Activated T-helper 1 cell treated with anti-CD3 and anti-CD28 coated beads, Interleukin-12 subunit alpha, Interleukin-12 subunit beta, Interleukin-2, Interleukin-4 antibody, amounts not matched to agents 30 ng/mL and 10 ng/mL and 1 ng/mL, durations not matched to agents 14 hours and 24 hours and 36 hours (primary cell): ENCODE results near the gene FKRP. TPM values are rescaled to one million over a fixed set of nuclear protein-coding genes. Genes with fewer than 3 reads are reported as not detected.
A peak's percentile ranks its signal among the peaks of the same experiment; 100 is the strongest.
"Not testable (repeated sequence)": the region's sequence is repeated elsewhere in the genome, so short reads cannot be mapped to it uniquely, and the experiment has no call there.

Source experiments
- DNase-seq: peaks from one replicate; pipeline ENCODE4 v3.0.0; 2021; ENCODE audit warnings: low spot score
- H3K27ac Mint-ChIP-seq: one replicate; pipeline ENCODE4 v1.8.0; 2021; ENCODE audit warnings: mild to moderate bottlenecking, mixed read lengths
- H3K27me3 Mint-ChIP-seq: one replicate; pipeline ENCODE4 v1.8.0; 2022; ENCODE audit warnings: mild to moderate bottlenecking, moderate library complexity, mixed read lengths; ENCODE audit not compliant: insufficient read depth
- H3K36me3 Mint-ChIP-seq: one replicate; pipeline ENCODE4 v1.8.0; 2021; ENCODE audit warnings: low read depth, mixed read lengths
- H3K4me1 Mint-ChIP-seq: one replicate; pipeline ENCODE4 v1.8.0; 2021; ENCODE audit warnings: low read depth, mixed read lengths
- H3K4me3 Mint-ChIP-seq: one replicate; pipeline ENCODE4 v1.8.0; 2021; ENCODE audit warnings: mild to moderate bottlenecking, moderate library complexity, mixed read lengths
- H3K9me3 Mint-ChIP-seq: one replicate; pipeline ENCODE4 v1.8.0; 2021; ENCODE audit warnings: mixed read lengths
- intact Hi-C: fragments of 100-400 bp; cut with micrococcal nuclease; formaldehyde crosslinking; loops from one replicate; pipeline ENCODE4 v1.15.1; 2024
- total RNA-seq: library from RNA; stranded (reverse); gene quantifications from 2 replicates; pipeline ENCODE4 v1.2.3, GENCODE V29; 2022

FKRP gene
- total RNA-seq, 1 donor from 2014 or later, result 26.6 TPM

DNA sequence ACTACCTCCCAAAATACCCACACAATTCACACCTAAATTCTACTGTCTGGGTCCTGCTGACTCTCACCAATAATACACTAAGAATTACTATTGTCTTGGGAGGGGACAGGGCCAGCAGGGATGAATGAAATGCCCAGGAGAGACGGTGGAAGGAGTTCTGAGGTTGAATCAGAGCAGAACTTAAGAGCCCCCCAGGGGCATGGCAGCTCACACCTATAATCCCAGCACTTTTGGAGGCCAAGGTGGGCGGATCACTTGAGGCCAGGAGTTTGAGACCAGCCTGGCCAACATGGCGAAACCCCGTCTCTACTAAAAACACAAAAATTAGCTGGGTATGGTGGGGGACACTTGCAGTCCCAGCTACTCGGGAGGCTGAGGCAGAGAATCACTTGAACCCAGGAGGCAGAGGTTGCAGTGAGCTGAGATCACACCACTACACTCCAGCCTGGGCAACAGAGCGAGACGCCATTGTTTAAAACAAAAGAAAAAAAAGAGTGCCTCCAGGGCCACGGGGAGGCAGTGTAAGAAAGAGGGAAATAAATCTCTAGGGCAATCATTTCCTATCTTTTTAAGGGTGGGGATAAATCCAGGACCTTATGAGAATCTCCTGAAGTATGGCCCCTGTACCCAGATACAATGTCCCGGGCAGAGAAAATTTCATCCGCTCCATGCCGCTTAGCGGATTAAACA, 32.2 kb downstream of the FKRP start:
- H3K27me3 Mint-ChIP-seq, intact Hi-C loops, H3K9me3 Mint-ChIP-seq, H3K4me3 Mint-ChIP-seq, DNase-seq: not testable (repeated sequence)
- Mint-ChIP-seq H3K27ac (peak overlapping the region; percentile 29), H3K36me3 (peaks cover 59% of the 10 kb centered on the region), H3K4me1 (peaks cover 14% of the 10 kb centered on the region)

DNA sequence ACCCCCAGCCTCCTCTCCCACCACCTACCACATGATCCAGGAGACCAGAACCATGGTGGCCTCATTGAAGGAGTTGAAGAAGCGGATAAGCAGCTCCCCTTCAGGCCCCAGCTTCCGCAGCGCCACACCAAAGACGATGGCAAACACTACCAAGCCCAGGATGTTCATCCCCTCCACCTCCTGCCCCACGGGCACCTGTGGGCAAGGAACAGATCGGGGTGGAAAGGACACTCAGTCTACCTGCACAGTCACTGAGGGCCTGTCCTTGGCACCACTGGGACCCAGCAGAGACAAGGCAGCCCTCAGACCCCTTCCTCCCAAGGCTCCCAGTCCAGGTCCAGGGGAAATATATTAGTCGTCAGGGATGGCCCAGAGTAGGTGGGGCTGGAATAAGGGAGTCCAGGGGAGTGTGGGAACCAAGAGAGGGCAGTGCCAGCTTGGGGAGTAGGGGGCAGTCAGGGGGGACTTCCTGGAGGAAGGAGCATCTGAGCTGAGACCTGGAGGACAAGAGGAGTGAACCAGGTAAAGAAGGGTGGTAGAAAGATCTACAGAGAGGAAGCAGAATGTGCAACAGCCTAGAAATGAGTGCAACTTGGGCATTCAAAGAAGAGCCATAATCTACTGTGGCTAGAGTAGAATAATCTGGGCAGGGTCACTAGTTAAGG, 36.6 kb downstream of the FKRP start:
- H3K9me3 Mint-ChIP-seq, result no peaks in the 10 kb centered on the region
- H3K27me3 Mint-ChIP-seq, result no peaks in the 10 kb centered on the region
- intact Hi-C loops, result loop anchor here (10.0 kb wide), 1 partner anchor 312 kb away; no protein-coding TSS in a partner anchor
- peaks cover 46% of the 10 kb centered on the region for H3K4me1 Mint-ChIP-seq
- no peak for DNase-seq
- H3K27ac Mint-ChIP-seq, result peak overlapping the region; percentile 69
- H3K36me3 Mint-ChIP-seq, result peaks cover 78% of the 10 kb centered on the region
- H3K4me3 Mint-ChIP-seq, result peak overlapping the region; percentile 95

DNA sequence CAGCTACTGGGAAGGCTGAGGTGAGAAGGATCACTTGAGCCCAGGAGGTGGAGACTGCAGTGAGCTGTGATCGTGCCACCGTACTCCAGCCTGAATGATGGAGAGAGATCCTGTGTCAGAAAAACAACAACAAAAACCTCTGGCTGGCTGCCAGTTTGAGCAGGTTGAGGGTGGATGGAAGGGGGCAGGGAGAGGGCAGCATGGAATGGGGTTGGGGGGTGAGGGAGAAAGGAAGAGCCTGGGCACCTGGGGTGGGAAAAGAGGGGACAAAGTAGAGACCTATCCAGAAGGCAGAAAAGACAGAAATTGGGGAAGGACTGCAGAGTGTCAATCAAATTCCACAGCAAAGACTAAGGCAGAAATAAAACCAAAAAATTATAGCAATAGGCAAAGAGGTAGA, 37.8 kb downstream of the FKRP start:
- no peak for DNase-seq
- Mint-ChIP-seq H3K27me3 (no peaks in the 10 kb centered on the region), H3K4me1 (peaks cover 42% of the 10 kb centered on the region), H3K9me3 (no peaks in the 10 kb centered on the region), H3K4me3 (peak overlapping the region; percentile 95), H3K27ac (peak overlapping the region; percentile 92), H3K36me3 (peaks cover 66% of the 10 kb centered on the region)
- intact Hi-C loops, result loop anchor here (1.0 to 10.0 kb wide), 2 partner anchors 26 to 311 kb away; no protein-coding TSS in a partner anchor

GRCh38 chr19:46784262-46785053, 38.6 kb downstream of the FKRP start:
- H3K36me3 Mint-ChIP-seq, result peaks cover 59% of the 10 kb centered on the region
- H3K9me3 Mint-ChIP-seq, result no peaks in the 10 kb centered on the region
- intact Hi-C loops, result loop anchor here (1.0 to 10.0 kb wide), 4 partner anchors 27 to 328 kb away; partner anchors contain the start of genes CALM3 and ZC3H4
- H3K27me3 Mint-ChIP-seq, result no peaks in the 10 kb centered on the region
- peak overlapping the region; percentile 92 for H3K27ac Mint-ChIP-seq
- H3K4me3 Mint-ChIP-seq, result peak overlapping the region; percentile 95
- H3K4me1 Mint-ChIP-seq, result peaks cover 50% of the 10 kb centered on the region
- DNase-seq, result peak; percentile 61

- intact Hi-C loops, result loop anchor here (5.0 to 10.0 kb wide), 3 partner anchors 183 to 327 kb away; partner anchors contain the start of genes CALM3 and ZC3H4
- H3K27ac Mint-ChIP-seq, result peak overlapping the region; percentile 92
- H3K4me1 Mint-ChIP-seq, result peaks cover 50% of the 10 kb centered on the region
- H3K27me3 Mint-ChIP-seq, result no peaks in the 10 kb centered on the region
- no peak for DNase-seq
- H3K36me3 Mint-ChIP-seq, result peaks cover 57% of the 10 kb centered on the region
- peak overlapping the region; percentile 95 for H3K4me3 Mint-ChIP-seq
- no peaks in the 10 kb centered on the region for H3K9me3 Mint-ChIP-seq
Measured at GRCh38 chr19:46785054-46785979, 39.5 kb downstream of the FKRP start.

DNA sequence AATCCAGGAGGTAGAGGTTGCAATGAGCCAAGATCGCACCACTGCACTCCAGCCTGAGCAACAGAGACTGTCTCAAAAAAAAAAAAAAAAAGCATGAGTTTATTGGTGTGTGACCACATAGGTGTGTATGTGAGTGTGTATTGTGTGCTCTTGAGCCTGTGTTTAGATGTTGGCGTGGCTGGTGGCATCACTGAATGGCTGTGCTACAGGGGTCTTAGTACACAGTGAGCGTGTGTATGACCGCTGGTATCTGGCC, 40.1 kb downstream of the FKRP start:
- peak overlapping the region; percentile 92 for H3K27ac Mint-ChIP-seq
- H3K36me3 Mint-ChIP-seq, result peaks cover 57% of the 10 kb centered on the region
- intact Hi-C loops, result loop anchor here (1.0 to 10.0 kb wide), 6 partner anchors 34 to 326 kb away; partner anchors contain the start of genes CALM3, FKRP, STRN4 and ZC3H4
- DNase-seq, result no peak
- H3K4me3 Mint-ChIP-seq, result peak overlapping the region; percentile 95
- no peaks in the 10 kb centered on the region for H3K27me3 Mint-ChIP-seq
- H3K9me3 Mint-ChIP-seq, result no peaks in the 10 kb centered on the region
- H3K4me1 Mint-ChIP-seq, result peaks cover 51% of the 10 kb centered on the region

- peak; percentile 77 for DNase-seq
Measured at GRCh38 chr19:46786236-46787039, 40.6 kb downstream of the FKRP start.

DNA sequence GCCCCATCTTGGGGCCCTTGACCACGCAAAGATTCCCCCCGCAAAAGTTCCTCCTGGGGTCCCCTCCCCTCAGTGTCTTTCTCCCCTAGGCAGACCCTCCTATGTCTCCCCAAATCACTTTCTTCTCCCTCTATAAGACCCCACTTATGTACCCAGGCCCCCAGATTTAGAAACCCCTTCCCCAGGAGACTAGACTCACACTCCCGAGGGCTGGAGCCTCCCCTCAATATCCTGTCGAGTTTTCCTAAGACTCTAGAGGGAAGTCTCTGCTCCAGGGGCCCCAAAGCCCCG, 41.1 kb downstream of the FKRP start:
- intact Hi-C loops, result loop anchor here (5.0 to 10.0 kb wide), 3 partner anchors 185 to 325 kb away; partner anchors contain the start of genes CALM3 and ZC3H4
- DNase-seq, result no peak
- Mint-ChIP-seq H3K27ac (peak overlapping the region; percentile 92), H3K36me3 (peaks cover 52% of the 10 kb centered on the region), H3K9me3 (no peaks in the 10 kb centered on the region), H3K4me3 (peak overlapping the region; percentile 95), H3K27me3 (no peaks in the 10 kb centered on the region), H3K4me1 (peaks cover 61% of the 10 kb centered on the region)

More at GRCh38 chr19:46786236-46787039, 40.6 kb downstream of the FKRP start:
- peaks cover 57% of the 10 kb centered on the region for H3K36me3 Mint-ChIP-seq
- no peaks in the 10 kb centered on the region for H3K9me3 Mint-ChIP-seq
- no peaks in the 10 kb centered on the region for H3K27me3 Mint-ChIP-seq
- peak overlapping the region; percentile 92 for H3K27ac Mint-ChIP-seq
- H3K4me1 Mint-ChIP-seq, result peaks cover 56% of the 10 kb centered on the region
- peak overlapping the region; percentile 95 for H3K4me3 Mint-ChIP-seq
- intact Hi-C loops, result loop anchor here (1.0 to 10.0 kb wide), 6 partner anchors 34 to 326 kb away; partner anchors contain the start of genes CALM3, FKRP, STRN4 and ZC3H4

GRCh38 chr19:46787331-46788261, 41.7 kb downstream of the FKRP start:
- Mint-ChIP-seq H3K36me3 (peaks cover 46% of the 10 kb centered on the region), H3K9me3 (no peaks in the 10 kb centered on the region), H3K4me1 (peaks cover 65% of the 10 kb centered on the region), H3K27me3 (no peaks in the 10 kb centered on the region), H3K27ac (peak overlapping the region; percentile 92), H3K4me3 (peak overlapping the region; percentile 95)
- DNase-seq, result peak; percentile 26
- intact Hi-C loops, result loop anchor here (1.0 to 10.0 kb wide), 10 partner anchors 63 to 487 kb away; partner anchors contain the start of genes AP2S1, ARHGAP35, CALM3 and DACT3

GRCh38 chr19:46788262-46788967, 42.6 kb downstream of the FKRP start, which contains the start of gene SLC1A5:
TSS of gene SLC1A5 (minus strand) at chr19:46788594. CDS start at chr19:46787965, 629 bp downstream.
- Mint-ChIP-seq H3K4me3 (peak within 1 kb of the TSS; percentile 95), H3K36me3 (peaks cover 39% of the 10 kb centered on the region), H3K4me1 (peaks cover 57% of the 10 kb centered on the region), H3K27ac (peak within 1 kb of the TSS; percentile 92), H3K9me3 (no peaks in the 10 kb centered on the region), H3K27me3 (peaks cover 2% of the 10 kb centered on the region)
- DNase-seq, result peak; percentile 95
- intact Hi-C loops, result loop anchor here (1.0 to 10.0 kb wide), 10 partner anchors 62 to 486 kb away; partner anchors contain the start of genes AP2S1, ARHGAP35, CALM3 and DACT3
